ENCODE data around the gene LY6G6F.

LY6G6F gene

DNA sequence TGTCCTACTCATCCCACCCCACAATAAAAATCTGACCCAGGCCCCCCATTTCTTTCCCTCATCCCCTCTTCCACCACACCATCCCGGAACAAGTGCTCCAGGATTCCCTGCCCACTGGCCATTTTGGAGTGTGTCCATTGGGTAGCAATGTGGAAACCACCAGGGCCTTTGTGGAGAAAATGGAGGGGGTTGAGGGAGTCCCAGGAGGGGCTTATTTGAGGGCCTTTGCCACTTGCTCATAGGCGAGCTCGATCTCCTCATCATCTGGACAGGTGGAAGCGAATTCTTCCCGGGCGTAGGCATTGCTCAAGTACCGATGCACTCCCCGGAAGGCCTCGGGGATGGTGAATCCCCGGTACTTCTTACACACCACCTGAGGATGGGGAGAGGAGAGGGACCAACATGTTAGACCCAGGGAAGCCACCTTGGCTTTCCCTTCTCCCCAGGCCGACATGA, 24.0 kb downstream of the LY6G6F start:
- TF ChIP-seq TEAD4 (IDR thresholded peaks at IDR 0.05) (no peak), FOXM1 (IDR thresholded peaks at IDR 0.05; ENCODE audit: borderline replicate concordance, low read depth) (no peak), RAD21 (IDR thresholded peaks at IDR 0.05; ENCODE audit: low read depth) (no peak), YY1 (IDR thresholded peaks at IDR 0.05; ENCODE audit: low read depth) (no peak), EGR1 (IDR thresholded peaks at IDR 0.05) (no peak), CREB1 (IDR thresholded peaks at IDR 0.05; ENCODE audit: low read depth) (no peak), TAF1 (IDR thresholded peaks at IDR 0.05; ENCODE audit: low read depth) (no peak), NFIC (IDR thresholded peaks at IDR 0.05) (no peak), TCF12 (IDR thresholded peaks at IDR 0.05; ENCODE audit: low read depth) (no peak), ZBTB7A (IDR thresholded peaks at IDR 0.05; ENCODE audit: low read depth) (no peak)
- TF ChIP-seq, protein P1, sequence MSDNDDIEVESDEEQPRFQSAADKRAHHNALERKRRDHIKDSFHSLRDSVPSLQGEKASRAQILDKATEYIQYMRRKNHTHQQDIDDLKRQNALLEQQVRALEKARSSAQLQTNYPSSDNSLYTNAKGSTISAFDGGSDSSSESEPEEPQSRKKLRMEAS (IDR thresholded peaks at IDR 0.05) = no peak
- TF ChIP-seq, protein P2, sequence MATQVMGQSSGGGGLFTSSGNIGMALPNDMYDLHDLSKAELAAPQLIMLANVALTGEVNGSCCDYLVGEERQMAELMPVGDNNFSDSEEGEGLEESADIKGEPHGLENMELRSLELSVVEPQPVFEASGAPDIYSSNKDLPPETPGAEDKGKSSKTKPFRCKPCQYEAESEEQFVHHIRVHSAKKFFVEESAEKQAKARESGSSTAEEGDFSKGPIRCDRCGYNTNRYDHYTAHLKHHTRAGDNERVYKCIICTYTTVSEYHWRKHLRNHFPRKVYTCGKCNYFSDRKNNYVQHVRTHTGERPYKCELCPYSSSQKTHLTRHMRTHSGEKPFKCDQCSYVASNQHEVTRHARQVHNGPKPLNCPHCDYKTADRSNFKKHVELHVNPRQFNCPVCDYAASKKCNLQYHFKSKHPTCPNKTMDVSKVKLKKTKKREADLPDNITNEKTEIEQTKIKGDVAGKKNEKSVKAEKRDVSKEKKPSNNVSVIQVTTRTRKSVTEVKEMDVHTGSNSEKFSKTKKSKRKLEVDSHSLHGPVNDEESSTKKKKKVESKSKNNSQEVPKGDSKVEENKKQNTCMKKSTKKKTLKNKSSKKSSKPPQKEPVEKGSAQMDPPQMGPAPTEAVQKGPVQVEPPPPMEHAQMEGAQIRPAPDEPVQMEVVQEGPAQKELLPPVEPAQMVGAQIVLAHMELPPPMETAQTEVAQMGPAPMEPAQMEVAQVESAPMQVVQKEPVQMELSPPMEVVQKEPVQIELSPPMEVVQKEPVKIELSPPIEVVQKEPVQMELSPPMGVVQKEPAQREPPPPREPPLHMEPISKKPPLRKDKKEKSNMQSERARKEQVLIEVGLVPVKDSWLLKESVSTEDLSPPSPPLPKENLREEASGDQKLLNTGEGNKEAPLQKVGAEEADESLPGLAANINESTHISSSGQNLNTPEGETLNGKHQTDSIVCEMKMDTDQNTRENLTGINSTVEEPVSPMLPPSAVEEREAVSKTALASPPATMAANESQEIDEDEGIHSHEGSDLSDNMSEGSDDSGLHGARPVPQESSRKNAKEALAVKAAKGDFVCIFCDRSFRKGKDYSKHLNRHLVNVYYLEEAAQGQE (IDR thresholded peaks at IDR 0.05; ENCODE audit: low read depth) = no peak
- TF ChIP-seq, protein P3, sequence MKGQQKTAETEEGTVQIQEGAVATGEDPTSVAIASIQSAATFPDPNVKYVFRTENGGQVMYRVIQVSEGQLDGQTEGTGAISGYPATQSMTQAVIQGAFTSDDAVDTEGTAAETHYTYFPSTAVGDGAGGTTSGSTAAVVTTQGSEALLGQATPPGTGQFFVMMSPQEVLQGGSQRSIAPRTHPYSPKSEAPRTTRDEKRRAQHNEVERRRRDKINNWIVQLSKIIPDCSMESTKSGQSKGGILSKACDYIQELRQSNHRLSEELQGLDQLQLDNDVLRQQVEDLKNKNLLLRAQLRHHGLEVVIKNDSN (IDR thresholded peaks at IDR 0.05) = no peak

DNA sequence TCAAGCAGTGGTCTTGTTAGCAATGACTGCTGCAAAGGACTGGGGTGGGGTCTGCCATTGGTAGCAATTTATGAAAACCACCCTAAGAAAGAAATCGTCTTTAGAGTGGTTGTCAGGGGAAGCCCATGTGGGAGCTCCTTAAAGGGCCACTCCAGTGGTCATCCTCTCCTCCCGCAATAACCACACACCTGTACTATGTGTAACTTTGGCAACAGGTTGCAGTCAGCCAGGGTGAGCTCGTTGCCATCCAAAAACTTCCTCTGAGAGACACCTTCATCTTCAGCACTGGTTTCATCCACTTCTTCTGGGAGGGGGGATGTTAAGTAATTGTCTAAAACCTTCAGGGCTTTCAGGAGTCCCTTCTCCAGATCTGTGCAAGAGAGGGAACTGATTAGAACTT, 25.4 kb downstream of the LY6G6F start:
- TF ChIP-seq EGR1 (IDR thresholded peaks at IDR 0.05) (no peak), ZBTB7A (IDR thresholded peaks at IDR 0.05; ENCODE audit: low read depth) (no peak), NFIC (IDR thresholded peaks at IDR 0.05) (no peak), TCF12 (IDR thresholded peaks at IDR 0.05; ENCODE audit: low read depth) (no peak), TAF1 (IDR thresholded peaks at IDR 0.05; ENCODE audit: low read depth) (no peak), CREB1 (IDR thresholded peaks at IDR 0.05; ENCODE audit: low read depth) (no peak), CEBPB (IDR thresholded peaks at IDR 0.05) (no peak), RAD21 (IDR thresholded peaks at IDR 0.05; ENCODE audit: low read depth) (no peak), FOXM1 (IDR thresholded peaks at IDR 0.05; ENCODE audit: borderline replicate concordance, low read depth) (no peak), TEAD4 (IDR thresholded peaks at IDR 0.05) (no peak), YY1 (IDR thresholded peaks at IDR 0.05; ENCODE audit: low read depth) (no peak), EP300 (IDR thresholded peaks at IDR 0.05; ENCODE audit: borderline replicate concordance) (no peak)
- TF ChIP-seq, protein P3 (IDR thresholded peaks at IDR 0.05) = no peak
- TF ChIP-seq, protein P2 (IDR thresholded peaks at IDR 0.05; ENCODE audit: low read depth) = no peak
- TF ChIP-seq, protein P1 (IDR thresholded peaks at IDR 0.05) = no peak

DNA sequence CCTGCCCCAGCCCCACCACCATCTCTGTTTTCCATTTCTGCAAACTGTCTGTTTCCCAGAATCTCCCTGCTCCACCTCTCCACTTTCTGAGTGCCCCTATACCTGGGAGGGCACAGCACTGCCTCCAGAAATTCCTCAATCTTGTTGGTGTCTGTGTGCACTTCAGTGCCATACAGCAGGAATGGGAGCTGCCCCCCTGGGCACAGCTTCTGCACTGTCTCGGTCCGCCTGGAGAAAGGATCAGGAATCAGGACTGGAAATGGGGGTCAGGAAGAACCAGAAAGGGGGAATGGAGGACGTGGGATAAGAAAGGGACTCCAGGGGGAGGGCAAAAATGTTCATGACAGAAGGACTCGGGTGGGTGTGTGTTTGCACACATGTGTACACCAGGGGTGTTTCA, 27.1 kb downstream of the LY6G6F start:
- no peak for TF ChIP-seq RAD21 (IDR thresholded peaks at IDR 0.05; ENCODE audit: low read depth)
- TF ChIP-seq TCF12 (IDR thresholded peaks at IDR 0.05; ENCODE audit: low read depth) = no peak
- TF ChIP-seq TAF1 (IDR thresholded peaks at IDR 0.05; ENCODE audit: low read depth) = no peak
- TF ChIP-seq ZBTB7A (IDR thresholded peaks at IDR 0.05; ENCODE audit: low read depth) = no peak
- no peak for TF ChIP-seq FOXM1 (IDR thresholded peaks at IDR 0.05; ENCODE audit: borderline replicate concordance, low read depth)
- TF ChIP-seq TEAD4 (IDR thresholded peaks at IDR 0.05) = no peak
- no peak for TF ChIP-seq CREB1 (IDR thresholded peaks at IDR 0.05; ENCODE audit: low read depth)
- TF ChIP-seq, protein P2 (IDR thresholded peaks at IDR 0.05; ENCODE audit: low read depth) = no peak
- TF ChIP-seq, protein P3 (IDR thresholded peaks at IDR 0.05) = no peak
- TF ChIP-seq, protein P1 (IDR thresholded peaks at IDR 0.05) = no peak
- no peak for TF ChIP-seq EP300 (IDR thresholded peaks at IDR 0.05; ENCODE audit: borderline replicate concordance)
- TF ChIP-seq YY1 (IDR thresholded peaks at IDR 0.05; ENCODE audit: low read depth) = no peak
- TF ChIP-seq CEBPB (IDR thresholded peaks at IDR 0.05) = no peak
- TF ChIP-seq NFIC (IDR thresholded peaks at IDR 0.05) = no peak
- TF ChIP-seq EGR1 (IDR thresholded peaks at IDR 0.05) = no peak

Data from Ishikawa (cell line).